K562 (cell line): ENCODE results near the gene FANCC. TPM values are rescaled to one million over a fixed set of nuclear protein-coding genes. Genes with fewer than 3 reads are reported as not detected.

Source experiments
- DMBX1 ChIP-seq: fragments of 250-450 bp; sonication (Bioruptor Pico); IDR thresholded peaks from 2 replicates; pipeline ENCODE4 v1.8.0; 2022; ENCODE audit warnings: inconsistent platforms, mild to moderate bottlenecking, moderate library complexity, borderline replicate concordance
- DPF2 ChIP-seq: fragments of 450-650 bp; IDR thresholded peaks from 2 replicates; pipeline ENCODE4 v1.6.1; 2016
- RAD51 ChIP-seq: fragments of 450-650 bp; IDR thresholded peaks from 2 replicates; pipeline ENCODE4 v1.7.1; 2016; ENCODE audit warnings: low read depth, mild to moderate bottlenecking, borderline replicate concordance
- RNF2 ChIP-seq: sonication (generic); IDR thresholded peaks from 2 replicates; pipeline ENCODE4 v1.6.1; 2016
- SRSF7 ChIP-seq: fragments of 200-400 bp; formaldehyde crosslinking; optimal IDR thresholded peaks from 2 replicates; pipeline ENCODE3; 2017; ENCODE audit warnings: mild to moderate bottlenecking, low read depth, low read length
- TEAD2 ChIP-seq: fragments of 450-650 bp; IDR thresholded peaks from 2 replicates; pipeline ENCODE4 v1.6.1; 2016; ENCODE audit warnings: missing genetic modification characterization, control low read depth, missing compliant biosample characterization
- TOE1 ChIP-seq, 2 experiments: fragments of 450-650 bp in 1 of 2; sonication (generic) in 1 of 2; formaldehyde crosslinking in 1 of 2; IDR thresholded peaks; 2 replicates each; pipeline versions ENCODE4 v1.7.1 to v1.8.0; 2016 to 2022; ENCODE audit warnings: borderline replicate concordance in 2 of 2, mild to moderate bottlenecking in 2 of 2, antibody characterized with exemption in 1 of 2, inconsistent platforms in 1 of 2, low read depth in 1 of 2, missing genetic modification reagents in 1 of 2, moderate library complexity in 1 of 2
- ZNF263 ChIP-seq: sonication (generic); formaldehyde crosslinking; IDR thresholded peaks from 2 replicates; pipeline ENCODE4 v1.8.0; 2022; ENCODE audit warnings: mild to moderate bottlenecking, missing genetic modification reagents, borderline replicate concordance
- ZNF3 ChIP-seq: fragments of 250-450 bp; sonication (Bioruptor Pico); IDR thresholded peaks from 2 replicates; pipeline ENCODE4 v1.5.0; 2021; ENCODE audit warnings: mild to moderate bottlenecking, moderate library complexity
- polyA plus RNA-seq, 8 experiments: library from polyadenylated mRNA; depleted of rRNA in 4 of 8; stranded (reverse) in 5 of 8; unstranded in 3 of 8; fragments of >200 nt; fragmentation: Nextera tagmentation in 2 of 8; fragmentation: Illumina TruSeq in 1 of 8; extraction: Ambion mirVana in 2 of 8; extraction: Trizol in 1 of 8; gene quantifications; 2 replicates each; pipeline versions ENCODE4 v1.2.1 to v1.2.3, GENCODE V29; 2011 to 2014; ENCODE audit warnings: inconsistent platforms in 1 of 8, missing spikeins in 1 of 8
- total RNA-seq, 7 experiments: library from RNA; depleted of rRNA in 6 of 7; stranded (reverse); fragments of >200 nt in 6 of 7; fragmentation: Illumina TruSeq in 2 of 7; extraction: Trizol in 2 of 7; gene quantifications; 2 replicates each; pipeline versions ENCODE4 v1.2.1 to v1.2.3, GENCODE V29; 2011 to 2021; ENCODE audit warnings: low replicate concordance in 1 of 7
- TF ChIP-seq, protein P1 (sequence below): fragments of 450-650 bp; IDR thresholded peaks from 2 replicates; pipeline ENCODE4 v1.6.1; 2016; ENCODE audit warnings: mild to moderate bottlenecking, moderate library complexity

Gene FANCC
- total and polyA plus RNA-seq, 9 of the 15 experiments (the other 6 are each of a cell fraction or from before 2014, with no cell fraction given) = 4.6 to 18.4 (median 14.2) TPM

DNA sequence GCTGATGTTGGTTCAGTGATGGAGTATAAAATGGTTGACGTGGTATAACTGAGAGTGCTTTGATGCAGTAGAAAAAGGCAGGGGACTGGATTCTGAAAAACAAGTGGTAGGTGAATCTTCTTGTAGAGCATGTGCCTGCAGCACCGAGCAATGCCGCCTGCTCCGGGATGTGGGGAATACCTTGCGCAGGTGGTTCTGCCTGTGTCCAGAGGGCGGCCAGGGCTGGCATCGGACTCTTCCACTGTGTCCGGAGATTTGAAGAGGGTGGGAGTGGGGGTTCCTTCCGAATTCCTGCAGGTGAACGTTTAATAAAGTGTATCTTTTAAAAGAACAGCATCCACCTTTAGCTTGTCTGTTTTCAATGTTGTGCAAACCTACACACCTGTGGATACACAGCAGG, 238.0 kb downstream of the FANCC start (continued):
- no peak for TF ChIP-seq TEAD2
- TF ChIP-seq SRSF7 = no peak
- TF ChIP-seq ZNF3 (CRISPR knock-in tag) = no peak
- TF ChIP-seq DMBX1 (CRISPR knock-in tag) = no peak
- TF ChIP-seq TOE1 (IDR thresholded peaks at IDR 0.05; ENCODE audit: borderline replicate concordance) = no peak
- no peak for TF ChIP-seq TOE1 (CRISPR knock-in tag; IDR thresholded peaks at IDR 0.05; ENCODE audit: borderline replicate concordance, low read depth)
- no peak for TF ChIP-seq RAD51
- TF ChIP-seq DPF2 = no peak
- no peak for TF ChIP-seq RNF2
- TF ChIP-seq, protein P1, sequence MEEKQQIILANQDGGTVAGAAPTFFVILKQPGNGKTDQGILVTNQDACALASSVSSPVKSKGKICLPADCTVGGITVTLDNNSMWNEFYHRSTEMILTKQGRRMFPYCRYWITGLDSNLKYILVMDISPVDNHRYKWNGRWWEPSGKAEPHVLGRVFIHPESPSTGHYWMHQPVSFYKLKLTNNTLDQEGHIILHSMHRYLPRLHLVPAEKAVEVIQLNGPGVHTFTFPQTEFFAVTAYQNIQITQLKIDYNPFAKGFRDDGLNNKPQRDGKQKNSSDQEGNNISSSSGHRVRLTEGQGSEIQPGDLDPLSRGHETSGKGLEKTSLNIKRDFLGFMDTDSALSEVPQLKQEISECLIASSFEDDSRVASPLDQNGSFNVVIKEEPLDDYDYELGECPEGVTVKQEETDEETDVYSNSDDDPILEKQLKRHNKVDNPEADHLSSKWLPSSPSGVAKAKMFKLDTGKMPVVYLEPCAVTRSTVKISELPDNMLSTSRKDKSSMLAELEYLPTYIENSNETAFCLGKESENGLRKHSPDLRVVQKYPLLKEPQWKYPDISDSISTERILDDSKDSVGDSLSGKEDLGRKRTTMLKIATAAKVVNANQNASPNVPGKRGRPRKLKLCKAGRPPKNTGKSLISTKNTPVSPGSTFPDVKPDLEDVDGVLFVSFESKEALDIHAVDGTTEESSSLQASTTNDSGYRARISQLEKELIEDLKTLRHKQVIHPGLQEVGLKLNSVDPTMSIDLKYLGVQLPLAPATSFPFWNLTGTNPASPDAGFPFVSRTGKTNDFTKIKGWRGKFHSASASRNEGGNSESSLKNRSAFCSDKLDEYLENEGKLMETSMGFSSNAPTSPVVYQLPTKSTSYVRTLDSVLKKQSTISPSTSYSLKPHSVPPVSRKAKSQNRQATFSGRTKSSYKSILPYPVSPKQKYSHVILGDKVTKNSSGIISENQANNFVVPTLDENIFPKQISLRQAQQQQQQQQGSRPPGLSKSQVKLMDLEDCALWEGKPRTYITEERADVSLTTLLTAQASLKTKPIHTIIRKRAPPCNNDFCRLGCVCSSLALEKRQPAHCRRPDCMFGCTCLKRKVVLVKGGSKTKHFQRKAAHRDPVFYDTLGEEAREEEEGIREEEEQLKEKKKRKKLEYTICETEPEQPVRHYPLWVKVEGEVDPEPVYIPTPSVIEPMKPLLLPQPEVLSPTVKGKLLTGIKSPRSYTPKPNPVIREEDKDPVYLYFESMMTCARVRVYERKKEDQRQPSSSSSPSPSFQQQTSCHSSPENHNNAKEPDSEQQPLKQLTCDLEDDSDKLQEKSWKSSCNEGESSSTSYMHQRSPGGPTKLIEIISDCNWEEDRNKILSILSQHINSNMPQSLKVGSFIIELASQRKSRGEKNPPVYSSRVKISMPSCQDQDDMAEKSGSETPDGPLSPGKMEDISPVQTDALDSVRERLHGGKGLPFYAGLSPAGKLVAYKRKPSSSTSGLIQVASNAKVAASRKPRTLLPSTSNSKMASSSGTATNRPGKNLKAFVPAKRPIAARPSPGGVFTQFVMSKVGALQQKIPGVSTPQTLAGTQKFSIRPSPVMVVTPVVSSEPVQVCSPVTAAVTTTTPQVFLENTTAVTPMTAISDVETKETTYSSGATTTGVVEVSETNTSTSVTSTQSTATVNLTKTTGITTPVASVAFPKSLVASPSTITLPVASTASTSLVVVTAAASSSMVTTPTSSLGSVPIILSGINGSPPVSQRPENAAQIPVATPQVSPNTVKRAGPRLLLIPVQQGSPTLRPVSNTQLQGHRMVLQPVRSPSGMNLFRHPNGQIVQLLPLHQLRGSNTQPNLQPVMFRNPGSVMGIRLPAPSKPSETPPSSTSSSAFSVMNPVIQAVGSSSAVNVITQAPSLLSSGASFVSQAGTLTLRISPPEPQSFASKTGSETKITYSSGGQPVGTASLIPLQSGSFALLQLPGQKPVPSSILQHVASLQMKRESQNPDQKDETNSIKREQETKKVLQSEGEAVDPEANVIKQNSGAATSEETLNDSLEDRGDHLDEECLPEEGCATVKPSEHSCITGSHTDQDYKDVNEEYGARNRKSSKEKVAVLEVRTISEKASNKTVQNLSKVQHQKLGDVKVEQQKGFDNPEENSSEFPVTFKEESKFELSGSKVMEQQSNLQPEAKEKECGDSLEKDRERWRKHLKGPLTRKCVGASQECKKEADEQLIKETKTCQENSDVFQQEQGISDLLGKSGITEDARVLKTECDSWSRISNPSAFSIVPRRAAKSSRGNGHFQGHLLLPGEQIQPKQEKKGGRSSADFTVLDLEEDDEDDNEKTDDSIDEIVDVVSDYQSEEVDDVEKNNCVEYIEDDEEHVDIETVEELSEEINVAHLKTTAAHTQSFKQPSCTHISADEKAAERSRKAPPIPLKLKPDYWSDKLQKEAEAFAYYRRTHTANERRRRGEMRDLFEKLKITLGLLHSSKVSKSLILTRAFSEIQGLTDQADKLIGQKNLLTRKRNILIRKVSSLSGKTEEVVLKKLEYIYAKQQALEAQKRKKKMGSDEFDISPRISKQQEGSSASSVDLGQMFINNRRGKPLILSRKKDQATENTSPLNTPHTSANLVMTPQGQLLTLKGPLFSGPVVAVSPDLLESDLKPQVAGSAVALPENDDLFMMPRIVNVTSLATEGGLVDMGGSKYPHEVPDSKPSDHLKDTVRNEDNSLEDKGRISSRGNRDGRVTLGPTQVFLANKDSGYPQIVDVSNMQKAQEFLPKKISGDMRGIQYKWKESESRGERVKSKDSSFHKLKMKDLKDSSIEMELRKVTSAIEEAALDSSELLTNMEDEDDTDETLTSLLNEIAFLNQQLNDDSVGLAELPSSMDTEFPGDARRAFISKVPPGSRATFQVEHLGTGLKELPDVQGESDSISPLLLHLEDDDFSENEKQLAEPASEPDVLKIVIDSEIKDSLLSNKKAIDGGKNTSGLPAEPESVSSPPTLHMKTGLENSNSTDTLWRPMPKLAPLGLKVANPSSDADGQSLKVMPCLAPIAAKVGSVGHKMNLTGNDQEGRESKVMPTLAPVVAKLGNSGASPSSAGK = no peak
- no peak for TF ChIP-seq ZNF263 (CRISPR knock-in tag)
- TF ChIP-seq, all 486 proteins: peak for 0
